Natural killer cell (primary cell): ENCODE data around the gene COG5. TPM values are rescaled to one million over a fixed set of nuclear protein-coding genes. Genes with fewer than 3 reads are reported as not detected.

ENCODE experiments used
- ATAC-seq, 3 donors: fragments of 150-1000 bp in 2 of 3; fragments of 200-7000 bp in 1 of 3; cut with Tn5 transposase; 1 replicate in 1 of 3; 2 replicates in 2 of 3; pipeline ENCODE4 v1.10.0; 2021; ENCODE audit warnings: mild to moderate bottlenecking in 2 of 3, moderate library complexity in 2 of 3
- DNase-seq, 2 donors: peaks; one replicate each; pipeline versions ENCODE4 v3.0.0 to v3.0.0-alpha.2; 2013 to 2021; ENCODE audit warnings: mixed read lengths in 1 of 2
- H3K27ac ChIP-seq: one replicate; pipeline ENCODE4 v1.5.1; 2013; ENCODE audit warnings: mild to moderate bottlenecking, low read length
- H3K27me3 ChIP-seq: one replicate; pipeline ENCODE4 v1.6.1; 2013; ENCODE audit warnings: low read length; ENCODE audit not compliant: control insufficient read depth, insufficient read depth
- H3K36me3 ChIP-seq: one replicate; pipeline ENCODE4 v1.6.1; 2013; ENCODE audit warnings: low read length; ENCODE audit not compliant: control insufficient read depth, insufficient read depth
- H3K4me1 ChIP-seq: one replicate; pipeline ENCODE4 v1.6.1; 2013; ENCODE audit warnings: low read length; ENCODE audit not compliant: control insufficient read depth, insufficient read depth
- H3K4me3 ChIP-seq: one replicate; pipeline ENCODE4 v1.5.1; 2013; ENCODE audit warnings: low read length
- H3K9me3 ChIP-seq: one replicate; pipeline ENCODE4 v1.6.1; 2013; ENCODE audit warnings: low read length; ENCODE audit not compliant: control insufficient read depth, insufficient read depth
- H3K27ac Mint-ChIP-seq, 2 donors: one replicate each; pipeline ENCODE4 v1.8.0; 2022; ENCODE audit warnings: mild to moderate bottlenecking in 2 of 2, mixed read lengths in 2 of 2, moderate library complexity in 1 of 2
- H3K27me3 Mint-ChIP-seq, 2 donors: one replicate each; pipeline ENCODE4 v1.8.0; 2022; ENCODE audit warnings: low read depth in 2 of 2, mixed read lengths in 2 of 2
- H3K36me3 Mint-ChIP-seq: one replicate; pipeline ENCODE4 v1.8.0; 2022; ENCODE audit warnings: mixed read lengths
- H3K4me1 Mint-ChIP-seq, 2 donors: one replicate each; pipeline ENCODE4 v1.8.0; 2022; ENCODE audit warnings: mixed read lengths in 2 of 2
- H3K4me3 Mint-ChIP-seq: one replicate; pipeline ENCODE4 v1.8.0; 2022; ENCODE audit warnings: mild to moderate bottlenecking, moderate library complexity, mixed read lengths
- H3K9me3 Mint-ChIP-seq, 2 donors: one replicate each; pipeline ENCODE4 v1.8.0; 2022; ENCODE audit warnings: mixed read lengths in 2 of 2
- WGBS: methylation state at CpG from one replicate; pipeline ENCODE4 v1.1.7; 2013; ENCODE audit warnings: missing lambda C conversion rate; ENCODE audit not compliant: insufficient coverage; 5-methylcytosine and 5-hydroxymethylcytosine counted together
- intact Hi-C: fragments of 100-400 bp; cut with micrococcal nuclease; formaldehyde crosslinking; loops from one replicate; pipeline ENCODE4 v1.14.2; 2022
- total RNA-seq, 4 donors: library from RNA; stranded (reverse); fragments of 120-200 nt in 1 of 4; gene quantifications; one replicate each; pipeline versions ENCODE4 v1.2.3 to v1.2.4, GENCODE V29; 2013 to 2022
- TF ChIP-seq, protein P1 (sequence below): fragments of 200-600 bp; IDR thresholded peaks from one replicate; pipeline ENCODE4 v1.8.0; 2022; ENCODE audit warnings: antibody characterized with exemption

Gene COG5
- total RNA-seq, 3 donors from 2014 or later (not counting 1 experiment from before 2014, with no cell fraction given), result 49.2 to 54.6 (median 54.2) TPM

- WGBS, result 48% methylated on average over 4 of the region's 4 CpGs
- H3K27ac Mint-ChIP-seq, result peak overlapping the region; percentile 35 to 67
- intact Hi-C loops, result no loop called here
- H3K36me3 Mint-ChIP-seq, result no peaks in the 10 kb centered on the region
- H3K4me1 ChIP-seq, result peaks cover 14% of the 10 kb centered on the region
- no peaks in the 10 kb centered on the region for H3K9me3 ChIP-seq
- no peaks in the 10 kb centered on the region for H3K27me3 ChIP-seq
- peaks cover 49 to 63% of the 10 kb centered on the region in 2 donors for H3K4me1 Mint-ChIP-seq
- H3K36me3 ChIP-seq, result peaks cover 4% of the 10 kb centered on the region
- no peaks in the 10 kb centered on the region for H3K9me3 Mint-ChIP-seq
- H3K27me3 Mint-ChIP-seq, result no peaks in the 10 kb centered on the region
- DNase-seq (no peak), ATAC-seq (no peak)
- no peak overlapping the region for H3K4me3 ChIP-seq
- TF ChIP-seq, protein P1, sequence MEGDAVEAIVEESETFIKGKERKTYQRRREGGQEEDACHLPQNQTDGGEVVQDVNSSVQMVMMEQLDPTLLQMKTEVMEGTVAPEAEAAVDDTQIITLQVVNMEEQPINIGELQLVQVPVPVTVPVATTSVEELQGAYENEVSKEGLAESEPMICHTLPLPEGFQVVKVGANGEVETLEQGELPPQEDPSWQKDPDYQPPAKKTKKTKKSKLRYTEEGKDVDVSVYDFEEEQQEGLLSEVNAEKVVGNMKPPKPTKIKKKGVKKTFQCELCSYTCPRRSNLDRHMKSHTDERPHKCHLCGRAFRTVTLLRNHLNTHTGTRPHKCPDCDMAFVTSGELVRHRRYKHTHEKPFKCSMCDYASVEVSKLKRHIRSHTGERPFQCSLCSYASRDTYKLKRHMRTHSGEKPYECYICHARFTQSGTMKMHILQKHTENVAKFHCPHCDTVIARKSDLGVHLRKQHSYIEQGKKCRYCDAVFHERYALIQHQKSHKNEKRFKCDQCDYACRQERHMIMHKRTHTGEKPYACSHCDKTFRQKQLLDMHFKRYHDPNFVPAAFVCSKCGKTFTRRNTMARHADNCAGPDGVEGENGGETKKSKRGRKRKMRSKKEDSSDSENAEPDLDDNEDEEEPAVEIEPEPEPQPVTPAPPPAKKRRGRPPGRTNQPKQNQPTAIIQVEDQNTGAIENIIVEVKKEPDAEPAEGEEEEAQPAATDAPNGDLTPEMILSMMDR, result no peak
- H3K27ac ChIP-seq, result no peak overlapping the region
- no peak overlapping the region for H3K4me3 Mint-ChIP-seq
Observed at GRCh38 chr7:107173691-107174406, 389.9 kb downstream of the COG5 start.

GRCh38 chr7:107173191-107173590, 390.5 kb downstream of the COG5 start:
- Mint-ChIP-seq H3K9me3 (no peaks in the 10 kb centered on the region), H3K4me1 (peaks cover 53 to 69% of the 10 kb centered on the region in 2 donors), H3K27me3 (no peaks in the 10 kb centered on the region), H3K4me3 (no peak overlapping the region), H3K36me3 (no peaks in the 10 kb centered on the region), H3K27ac (peak overlapping the region; percentile 35 to 67)
- WGBS, result 71% methylated on average over 1 of the region's 2 CpGs
- Histone ChIP-seq H3K27ac (no peak overlapping the region), H3K36me3 (peaks cover 4% of the 10 kb centered on the region), H3K27me3 (no peaks in the 10 kb centered on the region), H3K4me3 (no peak overlapping the region), H3K9me3 (no peaks in the 10 kb centered on the region), H3K4me1 (peaks cover 14% of the 10 kb centered on the region)
- intact Hi-C loops, result no loop called here
- ATAC-seq (no peak), DNase-seq (no peak)
- TF ChIP-seq, protein P1, result no peak

DNA sequence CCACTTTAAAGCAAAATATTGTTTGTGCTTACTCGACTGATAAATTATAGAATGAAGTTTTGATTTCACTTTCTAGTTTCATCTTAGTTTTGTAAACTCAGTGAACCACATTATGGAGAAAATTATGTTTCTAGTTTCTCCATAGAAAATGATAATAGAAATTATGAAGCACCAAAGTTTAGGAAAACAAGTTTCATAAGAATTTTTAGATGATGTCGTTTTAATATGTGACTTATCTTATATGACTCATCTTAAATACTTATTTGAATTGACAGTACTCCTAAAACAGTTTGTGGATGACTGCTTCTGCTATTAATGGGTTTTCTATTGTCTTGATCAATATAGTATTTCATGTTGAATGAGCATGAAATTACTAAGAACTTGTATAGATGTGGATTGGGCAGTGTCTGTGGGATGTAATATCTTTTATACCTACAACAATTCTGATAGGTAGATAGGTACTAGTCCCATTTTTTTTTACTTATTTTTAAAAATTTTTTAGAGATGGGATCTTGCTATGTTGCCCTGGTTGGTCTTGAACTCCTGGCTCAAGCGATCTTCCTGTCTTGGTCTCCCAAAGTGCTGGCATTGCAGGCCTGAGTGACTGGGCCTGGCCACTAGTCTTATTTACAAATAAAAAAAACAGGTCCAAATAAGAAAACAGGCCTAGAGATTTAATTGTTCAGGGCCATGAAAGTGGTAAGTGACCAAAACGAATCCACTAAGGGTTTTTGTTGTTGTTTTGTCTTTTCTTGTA, 391.3 kb downstream of the COG5 start:
- TF ChIP-seq, protein P1, result no peak

More for the DNA sequence above, 391.3 kb downstream of the COG5 start:
- H3K36me3 Mint-ChIP-seq, result no peaks in the 10 kb centered on the region
- H3K27ac Mint-ChIP-seq, result peak overlapping the region; percentile 35 to 67
- DNase-seq, result no peak
- Histone ChIP-seq H3K36me3 (peaks cover 4% of the 10 kb centered on the region), H3K27ac (no peak overlapping the region), H3K4me3 (no peak overlapping the region), H3K4me1 (peaks cover 14% of the 10 kb centered on the region), H3K27me3 (no peaks in the 10 kb centered on the region), H3K9me3 (no peaks in the 10 kb centered on the region)
- WGBS, result 92% methylated on average over 2 of the region's 4 CpGs
- no peak for ATAC-seq
- no peak overlapping the region for H3K4me3 Mint-ChIP-seq
- H3K4me1 Mint-ChIP-seq, result peaks cover 60 to 77% of the 10 kb centered on the region in 2 donors
- H3K27me3 Mint-ChIP-seq, result no peaks in the 10 kb centered on the region
- intact Hi-C loops, result no loop called here
- H3K9me3 Mint-ChIP-seq, result no peaks in the 10 kb centered on the region
